ENCODE results near the gene MEIOSIN. TPM values are rescaled to one million over a fixed set of nuclear protein-coding genes. Genes with fewer than 3 reads are reported as not detected.

Gene MEIOSIN
- total and polyA plus RNA-seq, 2 of the 13 experiments (the other 11 are each of a cell fraction or from before 2014, with no cell fraction given) = not detected

DNA sequence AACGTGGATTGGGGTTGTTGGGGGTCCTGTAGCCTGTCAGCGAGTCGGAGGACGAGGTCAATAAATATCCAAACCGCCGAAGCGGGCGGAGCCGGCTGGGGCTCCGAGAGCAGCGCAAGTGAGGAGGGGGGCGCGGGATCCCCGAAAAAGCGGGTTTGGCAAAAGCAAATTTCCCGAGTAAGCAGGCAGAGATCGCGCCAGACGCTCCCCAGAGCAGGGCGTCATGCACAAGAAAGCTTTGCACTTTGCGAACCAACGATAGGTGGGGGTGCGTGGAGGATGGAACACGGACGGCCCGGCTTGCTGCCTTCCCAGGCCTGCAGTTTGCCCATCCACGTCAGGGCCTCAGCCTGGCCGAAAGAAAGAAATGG lies 36.6 kb downstream of the MEIOSIN start (continued):
- TF ChIP-seq, protein P1, sequence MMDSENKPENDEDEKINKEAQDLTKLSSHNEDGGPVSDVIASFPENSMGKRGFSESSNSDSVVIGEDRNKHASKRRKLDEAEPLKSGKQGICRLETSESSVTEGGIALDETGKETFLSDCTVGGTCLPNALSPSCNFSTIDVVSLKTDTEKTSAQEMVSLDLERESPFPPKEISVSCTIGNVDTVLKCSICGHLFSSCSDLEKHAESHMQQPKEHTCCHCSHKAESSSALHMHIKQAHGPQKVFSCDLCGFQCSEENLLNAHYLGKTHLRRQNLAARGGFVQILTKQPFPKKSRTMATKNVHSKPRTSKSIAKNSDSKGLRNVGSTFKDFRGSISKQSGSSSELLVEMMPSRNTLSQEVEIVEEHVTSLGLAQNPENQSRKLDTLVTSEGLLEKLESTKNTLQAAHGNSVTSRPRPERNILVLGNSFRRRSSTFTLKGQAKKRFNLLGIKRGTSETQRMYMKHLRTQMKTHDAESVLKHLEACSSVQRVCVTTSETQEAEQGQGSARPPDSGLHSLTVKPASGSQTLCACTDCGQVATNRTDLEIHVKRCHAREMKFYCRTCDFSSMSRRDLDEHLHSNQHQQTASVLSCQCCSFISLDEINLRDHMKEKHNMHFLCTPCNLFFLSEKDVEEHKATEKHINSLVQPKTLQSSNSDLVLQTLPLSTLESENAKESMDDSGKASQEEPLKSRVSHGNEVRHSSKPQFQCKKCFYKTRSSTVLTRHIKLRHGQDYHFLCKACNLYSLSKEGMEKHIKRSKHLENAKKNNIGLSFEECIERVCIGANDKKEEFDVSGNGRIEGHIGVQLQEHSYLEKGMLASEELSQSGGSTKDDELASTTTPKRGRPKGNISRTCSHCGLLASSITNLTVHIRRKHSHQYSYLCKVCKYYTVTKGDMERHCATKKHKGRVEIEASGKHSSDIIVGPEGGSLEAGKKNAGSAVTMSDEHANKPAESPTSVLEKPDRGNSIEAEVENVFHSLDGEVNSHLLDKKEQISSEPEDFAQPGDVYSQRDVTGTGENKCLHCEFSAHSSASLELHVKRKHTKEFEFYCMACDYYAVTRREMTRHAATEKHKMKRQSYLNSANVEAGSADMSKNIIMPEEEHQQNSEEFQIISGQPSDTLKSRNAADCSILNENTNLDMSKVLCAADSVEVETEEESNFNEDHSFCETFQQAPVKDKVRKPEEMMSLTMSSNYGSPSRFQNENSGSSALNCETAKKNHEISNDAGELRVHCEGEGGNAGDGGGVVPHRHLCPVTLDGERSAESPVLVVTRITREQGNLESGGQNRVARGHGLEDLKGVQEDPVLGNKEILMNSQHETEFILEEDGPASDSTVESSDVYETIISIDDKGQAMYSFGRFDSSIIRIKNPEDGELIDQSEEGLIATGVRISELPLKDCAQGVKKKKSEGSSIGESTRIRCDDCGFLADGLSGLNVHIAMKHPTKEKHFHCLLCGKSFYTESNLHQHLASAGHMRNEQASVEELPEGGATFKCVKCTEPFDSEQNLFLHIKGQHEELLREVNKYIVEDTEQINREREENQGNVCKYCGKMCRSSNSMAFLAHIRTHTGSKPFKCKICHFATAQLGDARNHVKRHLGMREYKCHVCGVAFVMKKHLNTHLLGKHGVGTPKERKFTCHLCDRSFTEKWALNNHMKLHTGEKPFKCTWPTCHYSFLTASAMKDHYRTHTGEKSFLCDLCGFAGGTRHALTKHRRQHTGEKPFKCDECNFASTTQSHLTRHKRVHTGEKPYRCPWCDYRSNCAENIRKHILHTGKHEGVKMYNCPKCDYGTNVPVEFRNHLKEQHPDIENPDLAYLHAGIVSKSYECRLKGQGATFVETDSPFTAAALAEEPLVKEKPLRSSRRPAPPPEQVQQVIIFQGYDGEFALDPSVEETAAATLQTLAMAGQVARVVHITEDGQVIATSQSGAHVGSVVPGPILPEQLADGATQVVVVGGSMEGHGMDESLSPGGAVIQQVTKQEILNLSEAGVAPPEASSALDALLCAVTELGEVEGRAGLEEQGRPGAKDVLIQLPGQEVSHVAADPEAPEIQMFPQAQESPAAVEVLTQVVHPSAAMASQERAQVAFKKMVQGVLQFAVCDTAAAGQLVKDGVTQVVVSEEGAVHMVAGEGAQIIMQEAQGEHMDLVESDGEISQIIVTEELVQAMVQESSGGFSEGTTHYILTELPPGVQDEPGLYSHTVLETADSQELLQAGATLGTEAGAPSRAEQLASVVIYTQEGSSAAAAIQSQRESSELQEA (CRISPR knock-in tag; IDR thresholded peaks at IDR 0.05; ENCODE audit: not compliant biosample characterization) = no peak
- TF ChIP-seq HNRNPL (IDR thresholded peaks at IDR 0.05; ENCODE audit: low read depth, low read length) (no peak), SPEN (CRISPR knock-in tag; IDR thresholded peaks at IDR 0.05; ENCODE audit: low read depth) (no peak), FOXP1 (IDR thresholded peaks at IDR 0.05) (no peak), FOXP1 (CRISPR knock-in tag; IDR thresholded peaks at IDR 0.05) (no peak), ZFP37 (CRISPR knock-in tag; IDR thresholded peaks at IDR 0.05; ENCODE audit: borderline replicate concordance) (no peak), ZNF670 (CRISPR knock-in tag; IDR thresholded peaks at IDR 0.05; ENCODE audit: borderline replicate concordance) (no peak), ZNF883 (CRISPR knock-in tag; IDR thresholded peaks at IDR 0.05; ENCODE audit: not compliant biosample characterization) (no peak), NR2C2 (CRISPR knock-in tag; IDR thresholded peaks at IDR 0.05; ENCODE audit: borderline replicate concordance) (no peak), CHD2 (IDR thresholded peaks at IDR 0.05; ENCODE audit: low read depth, low read length) (no peak), HOXA7 (CRISPR knock-in tag; IDR thresholded peaks at IDR 0.05) (no peak)
- TF ChIP-seq, protein P2, sequence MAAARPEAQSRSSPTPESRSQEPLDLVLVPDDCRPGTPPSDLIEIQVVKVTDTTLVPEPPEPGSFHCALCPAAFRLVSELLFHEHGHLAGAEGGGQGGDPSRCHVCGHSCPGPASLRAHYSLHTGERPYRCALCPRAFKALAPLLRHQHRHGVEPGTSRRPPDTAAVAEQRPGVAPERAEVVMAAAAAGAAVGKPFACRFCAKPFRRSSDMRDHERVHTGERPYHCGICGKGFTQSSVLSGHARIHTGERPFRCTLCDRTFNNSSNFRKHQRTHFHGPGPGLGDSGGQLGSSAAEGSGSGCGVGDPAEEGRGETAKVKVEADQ (CRISPR knock-in tag; IDR thresholded peaks at IDR 0.05; ENCODE audit: borderline replicate concordance) = no peak
- TF ChIP-seq, protein P3, sequence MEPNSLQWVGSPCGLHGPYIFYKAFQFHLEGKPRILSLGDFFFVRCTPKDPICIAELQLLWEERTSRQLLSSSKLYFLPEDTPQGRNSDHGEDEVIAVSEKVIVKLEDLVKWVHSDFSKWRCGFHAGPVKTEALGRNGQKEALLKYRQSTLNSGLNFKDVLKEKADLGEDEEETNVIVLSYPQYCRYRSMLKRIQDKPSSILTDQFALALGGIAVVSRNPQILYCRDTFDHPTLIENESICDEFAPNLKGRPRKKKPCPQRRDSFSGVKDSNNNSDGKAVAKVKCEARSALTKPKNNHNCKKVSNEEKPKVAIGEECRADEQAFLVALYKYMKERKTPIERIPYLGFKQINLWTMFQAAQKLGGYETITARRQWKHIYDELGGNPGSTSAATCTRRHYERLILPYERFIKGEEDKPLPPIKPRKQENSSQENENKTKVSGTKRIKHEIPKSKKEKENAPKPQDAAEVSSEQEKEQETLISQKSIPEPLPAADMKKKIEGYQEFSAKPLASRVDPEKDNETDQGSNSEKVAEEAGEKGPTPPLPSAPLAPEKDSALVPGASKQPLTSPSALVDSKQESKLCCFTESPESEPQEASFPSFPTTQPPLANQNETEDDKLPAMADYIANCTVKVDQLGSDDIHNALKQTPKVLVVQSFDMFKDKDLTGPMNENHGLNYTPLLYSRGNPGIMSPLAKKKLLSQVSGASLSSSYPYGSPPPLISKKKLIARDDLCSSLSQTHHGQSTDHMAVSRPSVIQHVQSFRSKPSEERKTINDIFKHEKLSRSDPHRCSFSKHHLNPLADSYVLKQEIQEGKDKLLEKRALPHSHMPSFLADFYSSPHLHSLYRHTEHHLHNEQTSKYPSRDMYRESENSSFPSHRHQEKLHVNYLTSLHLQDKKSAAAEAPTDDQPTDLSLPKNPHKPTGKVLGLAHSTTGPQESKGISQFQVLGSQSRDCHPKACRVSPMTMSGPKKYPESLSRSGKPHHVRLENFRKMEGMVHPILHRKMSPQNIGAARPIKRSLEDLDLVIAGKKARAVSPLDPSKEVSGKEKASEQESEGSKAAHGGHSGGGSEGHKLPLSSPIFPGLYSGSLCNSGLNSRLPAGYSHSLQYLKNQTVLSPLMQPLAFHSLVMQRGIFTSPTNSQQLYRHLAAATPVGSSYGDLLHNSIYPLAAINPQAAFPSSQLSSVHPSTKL (CRISPR knock-in tag; IDR thresholded peaks at IDR 0.05) = no peak
- TF ChIP-seq, protein P4, sequence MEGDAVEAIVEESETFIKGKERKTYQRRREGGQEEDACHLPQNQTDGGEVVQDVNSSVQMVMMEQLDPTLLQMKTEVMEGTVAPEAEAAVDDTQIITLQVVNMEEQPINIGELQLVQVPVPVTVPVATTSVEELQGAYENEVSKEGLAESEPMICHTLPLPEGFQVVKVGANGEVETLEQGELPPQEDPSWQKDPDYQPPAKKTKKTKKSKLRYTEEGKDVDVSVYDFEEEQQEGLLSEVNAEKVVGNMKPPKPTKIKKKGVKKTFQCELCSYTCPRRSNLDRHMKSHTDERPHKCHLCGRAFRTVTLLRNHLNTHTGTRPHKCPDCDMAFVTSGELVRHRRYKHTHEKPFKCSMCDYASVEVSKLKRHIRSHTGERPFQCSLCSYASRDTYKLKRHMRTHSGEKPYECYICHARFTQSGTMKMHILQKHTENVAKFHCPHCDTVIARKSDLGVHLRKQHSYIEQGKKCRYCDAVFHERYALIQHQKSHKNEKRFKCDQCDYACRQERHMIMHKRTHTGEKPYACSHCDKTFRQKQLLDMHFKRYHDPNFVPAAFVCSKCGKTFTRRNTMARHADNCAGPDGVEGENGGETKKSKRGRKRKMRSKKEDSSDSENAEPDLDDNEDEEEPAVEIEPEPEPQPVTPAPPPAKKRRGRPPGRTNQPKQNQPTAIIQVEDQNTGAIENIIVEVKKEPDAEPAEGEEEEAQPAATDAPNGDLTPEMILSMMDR (CRISPR knock-in tag; IDR thresholded peaks at IDR 0.05) = no peak

All from HepG2 (cell line).